ENCODE data around the gene CCDC137. TPM values are rescaled to one million over a fixed set of nuclear protein-coding genes. Genes with fewer than 3 reads are reported as not detected.
A peak's percentile ranks its signal among the peaks of the same experiment; 100 is the strongest.

The CCDC137 gene
- total RNA-seq, 2 donors from 2014 or later = 18.5 to 27.7 TPM

DNA sequence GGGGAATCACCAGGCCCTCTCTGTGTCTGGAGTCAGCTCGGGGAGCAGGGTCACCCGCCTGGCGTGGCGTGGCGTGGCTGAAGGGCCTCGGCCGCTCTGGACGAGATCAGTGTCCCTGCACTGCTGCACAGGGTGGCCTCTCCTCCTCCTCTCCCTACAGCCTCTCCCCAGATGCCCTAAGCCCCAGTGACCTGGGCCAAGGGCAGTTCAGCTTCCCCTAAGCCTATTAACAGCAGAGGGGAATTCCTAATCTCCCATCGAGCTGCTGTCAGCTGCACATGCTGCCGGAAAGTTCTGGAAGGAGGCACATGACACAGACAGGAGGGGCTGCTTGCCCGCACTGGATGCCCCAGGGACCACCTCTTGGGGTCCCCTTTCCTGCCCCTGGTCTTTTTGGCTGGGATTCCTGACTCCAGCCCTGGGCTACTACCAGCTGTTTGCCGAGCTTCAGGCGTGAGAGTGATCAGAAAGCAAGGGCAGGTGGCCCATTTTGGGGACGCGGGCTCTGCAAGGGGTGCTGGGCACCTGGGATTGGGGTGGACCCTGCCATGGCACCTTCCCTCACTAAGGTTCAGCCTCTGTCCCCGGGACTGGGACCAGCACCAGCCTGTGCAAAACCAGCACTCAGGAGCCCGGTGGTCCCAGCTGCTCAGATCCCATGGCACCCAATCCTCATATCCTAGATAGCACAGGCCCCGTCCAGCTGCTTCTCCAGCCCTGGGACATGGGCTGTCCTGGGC lies 11.0 kb upstream of the CCDC137 start:
- Histone ChIP-seq H3K27me3 (replicated peaks; ENCODE audit: insufficient read depth) (no peaks in the 10 kb centered on the region), H3K4me1 (replicated peaks) (no peaks in the 10 kb centered on the region), H3K36me3 (no peaks in the 10 kb centered on the region), H3K27ac (no peak overlapping the region), H3K9me3 (no peaks in the 10 kb centered on the region), H3K4me3 (no peak overlapping the region)
- WGBS = 81% methylated on average over 18 of the region's 18 CpGs
- intact Hi-C loops (cut with DNase I) = no loop called here
- DNase-seq (ENCODE audit: low spot score) = no peak
- TF ChIP-seq CTCF (IDR thresholded peaks at IDR 0.05) (no peak), POLR2AphosphoS5 (IDR thresholded peaks at IDR 0.05) (no peak)

- no peak within 1 kb of the TSS for H3K4me3 ChIP-seq
- no peaks in the 10 kb centered on the region for H3K4me1 ChIP-seq (replicated peaks)
- H3K36me3 ChIP-seq = no peaks in the 10 kb centered on the region
- no peaks in the 10 kb centered on the region for H3K9me3 ChIP-seq
- no peak within 1 kb of the TSS for H3K27ac ChIP-seq
- TF ChIP-seq CTCF (IDR thresholded peaks at IDR 0.05) = no peak
- TF ChIP-seq POLR2AphosphoS5 (IDR thresholded peaks at IDR 0.05) = no peak
- TF ChIP-seq POLR2A (IDR thresholded peaks at IDR 0.05) = no peak
- no peaks in the 10 kb centered on the region for H3K27me3 ChIP-seq (replicated peaks; ENCODE audit: insufficient read depth)
- 80% methylated on average over 15 of the region's 15 CpGs for WGBS
- intact Hi-C loops (cut with DNase I) = no loop called here
- DNase-seq (ENCODE audit: low spot score) = no peak
Measured at GRCh38 chr17:81656118-81656743, 10.3 kb upstream of the CCDC137 start, which contains the start of gene PDE6G. TSS of gene PDE6G (minus strand) at chr17:81656542. CDS start at chr17:81653305, 3,237 bp downstream.

- Histone ChIP-seq H3K27ac (no peak overlapping the region), H3K9me3 (no peaks in the 10 kb centered on the region), H3K36me3 (no peaks in the 10 kb centered on the region), H3K27me3 (replicated peaks; ENCODE audit: insufficient read depth) (no peaks in the 10 kb centered on the region), H3K4me3 (no peak overlapping the region), H3K4me1 (replicated peaks) (no peaks in the 10 kb centered on the region)
- intact Hi-C loops (cut with DNase I) = no loop called here
- no peak for DNase-seq (ENCODE audit: low spot score)
- TF ChIP-seq CTCF (IDR thresholded peaks at IDR 0.05) (no peak), POLR2AphosphoS5 (IDR thresholded peaks at IDR 0.05) (no peak), POLR2A (IDR thresholded peaks at IDR 0.05) (no peak)
- WGBS = 63% methylated on average over 4 of the region's 4 CpGs
Measured at GRCh38 chr17:81656835-81657234, 9.7 kb upstream of the CCDC137 start.

DNA sequence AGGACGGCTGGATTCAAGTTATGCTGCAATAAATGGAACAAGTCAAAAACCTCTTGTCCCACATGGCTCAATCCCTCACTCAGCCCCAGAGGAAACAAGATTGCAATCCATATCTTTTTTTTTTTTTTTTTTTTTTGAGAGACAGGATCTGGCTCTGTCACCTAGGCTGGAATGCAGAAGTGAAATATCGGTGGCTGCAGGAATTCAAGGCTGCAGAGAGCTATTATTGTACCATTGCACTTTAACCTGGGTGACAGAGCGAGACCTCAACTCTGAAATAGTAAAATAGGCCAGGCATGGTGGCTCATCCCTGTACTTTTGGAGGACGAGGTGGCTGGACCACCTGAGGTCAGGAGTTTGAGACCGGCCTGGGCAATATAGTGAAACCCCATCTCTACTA lies 7.5 kb upstream of the CCDC137 start:
- 77% methylated on average over 5 of the region's 5 CpGs for WGBS
- Histone ChIP-seq H3K4me1 (replicated peaks) (no peaks in the 10 kb centered on the region), H3K4me3 (no peak overlapping the region), H3K36me3 (no peaks in the 10 kb centered on the region), H3K27me3 (replicated peaks; ENCODE audit: insufficient read depth) (no peaks in the 10 kb centered on the region), H3K27ac (peak overlapping the region; percentile 86 to 90), H3K9me3 (no peaks in the 10 kb centered on the region)
- no peak for TF ChIP-seq POLR2AphosphoS5 (IDR thresholded peaks at IDR 0.05)
- TF ChIP-seq CTCF (IDR thresholded peaks at IDR 0.05) = no peak
- no peak for TF ChIP-seq POLR2A (IDR thresholded peaks at IDR 0.05)
- no peak for DNase-seq (ENCODE audit: low spot score)
- intact Hi-C loops (cut with DNase I) = no loop called here

DNA sequence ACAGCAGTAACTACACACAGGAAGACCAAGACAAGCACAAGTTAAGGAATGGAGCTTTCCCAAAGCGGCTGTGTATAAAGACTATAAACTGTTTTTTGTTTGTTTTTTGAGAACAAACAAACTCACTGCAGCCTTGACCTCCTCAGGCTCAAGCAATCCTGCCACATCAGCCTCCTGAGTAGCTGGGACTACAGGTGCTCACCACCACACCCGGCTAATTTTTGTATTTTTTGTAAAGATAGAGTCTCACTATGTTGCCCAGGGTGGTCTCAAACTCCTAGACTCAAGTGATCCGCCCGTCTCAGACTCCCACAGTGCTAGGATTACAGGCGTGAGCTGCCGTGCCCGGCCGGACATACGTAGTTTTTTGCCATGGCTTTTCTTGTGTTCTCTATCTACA lies 6.1 kb upstream of the CCDC137 start:
- WGBS = 86% methylated on average over 9 of the region's 9 CpGs
- Histone ChIP-seq H3K4me3 (no peak overlapping the region), H3K27ac (peak overlapping the region; percentile 86 to 90), H3K4me1 (replicated peaks) (peaks cover 4% of the 10 kb centered on the region), H3K9me3 (no peaks in the 10 kb centered on the region), H3K27me3 (replicated peaks; ENCODE audit: insufficient read depth) (no peaks in the 10 kb centered on the region), H3K36me3 (no peaks in the 10 kb centered on the region)
- TF ChIP-seq POLR2AphosphoS5 (IDR thresholded peaks at IDR 0.05) (no peak), POLR2A (IDR thresholded peaks at IDR 0.05) (no peak), CTCF (IDR thresholded peaks at IDR 0.05) (no peak)
- no peak for DNase-seq (ENCODE audit: low spot score)
- intact Hi-C loops (cut with DNase I) = no loop called here

Data from prostate gland (tissue), 2 donors.